Neural cell (in vitro differentiated cells): ENCODE data around the gene PRPF40B. TPM values are rescaled to one million over a fixed set of nuclear protein-coding genes. Genes with fewer than 3 reads are reported as not detected.
"Not testable (repeated sequence)": the region's sequence is repeated elsewhere in the genome, so short reads cannot be mapped to it uniquely, and the experiment has no call there.

ENCODE experiments used
- H2AFZ ChIP-seq: fragments of 200-600, 300-800 bp; sonication (generic), shearing (Covaris generic); 2 replicates; pipeline ENCODE4 v1.6.0; 2014; ENCODE audit warnings: low read depth, mild to moderate bottlenecking, antibody characterized with exemption, low read length, moderate library complexity
- H3F3A ChIP-seq: fragments of 200-600 bp; shearing (Covaris generic); 2 replicates; pipeline ENCODE4 v1.6.1; 2016; ENCODE audit warnings: mild to moderate bottlenecking, moderate library complexity, mixed read lengths, antibody characterized with exemption, low read length; ENCODE audit not compliant: insufficient read depth, poor library complexity, severe bottlenecking
- H3K27ac ChIP-seq: fragments of 200-600, 300-800 bp; sonication (generic), shearing (Covaris generic); 2 replicates; pipeline ENCODE4 v1.5.1; 2014; ENCODE audit warnings: mild to moderate bottlenecking, low read length, moderate library complexity
- H3K27me3 ChIP-seq: fragments of 300-800, 200-600 bp; sonication (generic), shearing (Covaris generic); 2 replicates; pipeline ENCODE4 v1.6.0; 2014; ENCODE audit warnings: mild to moderate bottlenecking, low read depth, low read length, moderate library complexity; ENCODE audit not compliant: insufficient read depth
- H3K36me3 ChIP-seq: fragments of 300-800, 200-600 bp; sonication (generic), shearing (Covaris generic); 2 replicates; pipeline ENCODE4 v1.5.1; 2014; ENCODE audit warnings: mild to moderate bottlenecking, antibody characterized with exemption, low read length, moderate library complexity; ENCODE audit not compliant: insufficient read depth
- H3K4me2 ChIP-seq: fragments of 300-800, 200-600 bp; sonication (generic), shearing (Covaris generic); 2 replicates; pipeline ENCODE4 v1.6.0; 2014; ENCODE audit warnings: mild to moderate bottlenecking, low read length
- H3K4me3 ChIP-seq: fragments of 300-800, 200-600 bp; sonication (generic), shearing (Covaris generic); 2 replicates; pipeline ENCODE4 v1.5.1; 2014; ENCODE audit warnings: mild to moderate bottlenecking, low read length, moderate library complexity
- H3K79me2 ChIP-seq: fragments of 200-600 bp; shearing (Covaris generic); replicated peaks from 2 replicates; pipeline ENCODE4 v1.6.0; 2014; ENCODE audit warnings: mild to moderate bottlenecking, low read length, moderate library complexity; ENCODE audit not compliant: insufficient read depth
- H3K9ac ChIP-seq: fragments of 300-800, 200-600 bp; sonication (generic), shearing (Covaris generic); 2 replicates; pipeline ENCODE4 v1.6.1; 2016; ENCODE audit warnings: mild to moderate bottlenecking, low read length, mixed read lengths
- H3K9me2 ChIP-seq: fragments of 200-600 bp; shearing (Covaris generic); 2 replicates; pipeline ENCODE4 v1.6.1; 2016; ENCODE audit warnings: mild to moderate bottlenecking, low read length, mixed read lengths; ENCODE audit not compliant: insufficient read depth
- H3K9me3 ChIP-seq: fragments of 200-600, 300-800 bp; sonication (generic), shearing (Covaris generic); 2 replicates; pipeline ENCODE4 v1.6.1; 2016; ENCODE audit warnings: mild to moderate bottlenecking, mixed run types, low read length, moderate library complexity, mixed read lengths
- H4K20me1 ChIP-seq: fragments of 200-600 bp; shearing (Covaris generic); 2 replicates; pipeline ENCODE4 v1.6.1; 2016; ENCODE audit warnings: mild to moderate bottlenecking, mixed run types; ENCODE audit not compliant: insufficient read depth
- EP300 ChIP-seq: fragments of 450-650 bp; conservative IDR thresholded peaks from 2 replicates; pipeline ENCODE4 v1.6.1; 2014; ENCODE audit warnings: antibody characterized with exemption, mild to moderate bottlenecking, moderate library complexity; ENCODE audit not compliant: poor library complexity, severe bottlenecking
- EZH2 ChIP-seq: fragments of 200-600, 300-800 bp; shearing (Covaris generic), sonication (generic); IDR thresholded peaks from 2 replicates; pipeline ENCODE4 v1.6.1; 2014; ENCODE audit warnings: antibody characterized with exemption, low read length, borderline replicate concordance, mild to moderate bottlenecking; ENCODE audit not compliant: insufficient read depth, poor library complexity, severe bottlenecking
- MXI1 ChIP-seq: fragments of 450-650 bp; conservative IDR thresholded peaks from 2 replicates; pipeline ENCODE4 v1.6.1; 2014; ENCODE audit warnings: antibody characterized with exemption, mild to moderate bottlenecking; ENCODE audit not compliant: poor library complexity, severe bottlenecking
- POLR2AphosphoS5 ChIP-seq: IDR thresholded peaks from 2 replicates; pipeline ENCODE4 v1.6.1; 2012
- RAD21 ChIP-seq: fragments of 450-650 bp; conservative IDR thresholded peaks from 2 replicates; pipeline ENCODE4 v1.6.1; 2014; ENCODE audit warnings: antibody characterized with exemption, mild to moderate bottlenecking, moderate library complexity
- REST ChIP-seq: IDR thresholded peaks from 2 replicates; pipeline ENCODE4 v1.6.1; 2012; ENCODE audit warnings: borderline replicate concordance
- SMC3 ChIP-seq: fragments of 450-650 bp; conservative IDR thresholded peaks from 2 replicates; pipeline ENCODE4 v1.6.1; 2014; ENCODE audit warnings: antibody characterized with exemption, mild to moderate bottlenecking, moderate library complexity; ENCODE audit not compliant: poor library complexity
- TAF1 ChIP-seq: IDR thresholded peaks from 2 replicates; pipeline ENCODE4 v1.6.1; 2012; ENCODE audit warnings: low read depth
- polyA plus RNA-seq: library from polyadenylated mRNA; depleted of rRNA; stranded (reverse); fragments of >200 nt; gene quantifications from 2 replicates; pipeline ENCODE4 v1.2.3, GENCODE V29; 2014
- TF ChIP-seq, protein P1 (sequence below): fragments of 450-650 bp; IDR thresholded peaks from 2 replicates; pipeline ENCODE4 v1.5.1; 2014; ENCODE audit warnings: antibody characterized with exemption, mild to moderate bottlenecking, moderate library complexity; ENCODE audit not compliant: poor library complexity, severe bottlenecking

The PRPF40B gene
- polyA plus RNA-seq, 1 donor from 2014 or later, result 42.0 TPM

DNA sequence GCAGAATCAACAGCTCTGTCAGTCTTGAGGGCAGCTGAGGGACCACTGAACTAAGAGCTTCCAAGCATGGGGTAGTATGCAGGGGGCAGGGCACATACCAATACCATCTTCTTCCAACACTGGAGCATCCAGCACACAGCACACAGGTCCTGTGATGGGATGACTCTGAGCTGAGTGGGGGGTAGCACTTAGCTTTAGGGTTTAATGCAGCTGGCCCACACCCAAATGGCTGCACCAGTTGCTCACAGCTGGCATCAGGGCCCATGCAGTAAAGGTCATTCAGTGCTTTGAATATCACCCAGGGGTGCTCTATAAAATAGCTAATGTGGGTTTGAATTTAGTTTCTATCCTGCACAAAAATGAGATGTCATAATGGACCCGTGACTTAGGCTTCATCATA lies 19.6 kb upstream of the PRPF40B start:
- no peaks in the 10 kb centered on the region for H3K9me2 ChIP-seq
- no peaks in the 10 kb centered on the region for H3K27me3 ChIP-seq
- no peaks in the 10 kb centered on the region for H3K36me3 ChIP-seq
- H3K9me3 ChIP-seq, result no peaks in the 10 kb centered on the region
- no peak overlapping the region for H3K9ac ChIP-seq
- no peaks in the 10 kb centered on the region for H3K79me2 ChIP-seq
- no peak for TF ChIP-seq TAF1
- TF ChIP-seq RAD21, result no peak
- TF ChIP-seq, protein P1, sequence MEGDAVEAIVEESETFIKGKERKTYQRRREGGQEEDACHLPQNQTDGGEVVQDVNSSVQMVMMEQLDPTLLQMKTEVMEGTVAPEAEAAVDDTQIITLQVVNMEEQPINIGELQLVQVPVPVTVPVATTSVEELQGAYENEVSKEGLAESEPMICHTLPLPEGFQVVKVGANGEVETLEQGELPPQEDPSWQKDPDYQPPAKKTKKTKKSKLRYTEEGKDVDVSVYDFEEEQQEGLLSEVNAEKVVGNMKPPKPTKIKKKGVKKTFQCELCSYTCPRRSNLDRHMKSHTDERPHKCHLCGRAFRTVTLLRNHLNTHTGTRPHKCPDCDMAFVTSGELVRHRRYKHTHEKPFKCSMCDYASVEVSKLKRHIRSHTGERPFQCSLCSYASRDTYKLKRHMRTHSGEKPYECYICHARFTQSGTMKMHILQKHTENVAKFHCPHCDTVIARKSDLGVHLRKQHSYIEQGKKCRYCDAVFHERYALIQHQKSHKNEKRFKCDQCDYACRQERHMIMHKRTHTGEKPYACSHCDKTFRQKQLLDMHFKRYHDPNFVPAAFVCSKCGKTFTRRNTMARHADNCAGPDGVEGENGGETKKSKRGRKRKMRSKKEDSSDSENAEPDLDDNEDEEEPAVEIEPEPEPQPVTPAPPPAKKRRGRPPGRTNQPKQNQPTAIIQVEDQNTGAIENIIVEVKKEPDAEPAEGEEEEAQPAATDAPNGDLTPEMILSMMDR, result no peak
- TF ChIP-seq POLR2AphosphoS5, result no peak
- TF ChIP-seq SMC3, result no peak
- TF ChIP-seq MXI1, result no peak
- no peak for TF ChIP-seq REST
- no peak for TF ChIP-seq EP300
- no peak for TF ChIP-seq EZH2
- no peak overlapping the region for H3K4me3 ChIP-seq
- H3F3A ChIP-seq, result no peaks in the 10 kb centered on the region
- H3K27ac ChIP-seq, result no peak overlapping the region
- no peak overlapping the region for H3K4me2 ChIP-seq
- no peak overlapping the region for H2AFZ ChIP-seq
- no peaks in the 10 kb centered on the region for H4K20me1 ChIP-seq

DNA sequence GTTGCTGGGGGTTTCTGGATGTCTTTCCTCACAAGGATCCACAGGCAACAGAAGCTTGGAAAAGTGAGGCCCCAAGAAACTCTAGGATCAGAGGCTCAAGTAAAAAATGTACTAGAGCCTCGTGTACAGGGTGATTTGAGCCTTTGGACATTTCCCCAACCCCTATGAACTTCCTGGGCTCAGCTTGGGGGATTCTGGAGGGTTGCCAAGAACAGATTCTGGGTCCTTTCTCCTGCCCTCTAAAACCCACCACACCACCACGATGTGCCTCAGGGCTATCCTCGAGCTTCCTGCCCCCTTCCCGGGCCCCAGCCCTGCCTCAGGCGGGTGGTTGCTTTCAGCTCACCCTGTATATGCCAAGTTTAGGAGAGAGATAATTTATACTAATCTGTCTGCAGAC lies 18.5 kb upstream of the PRPF40B start:
- no peaks in the 10 kb centered on the region for H3F3A ChIP-seq
- no peaks in the 10 kb centered on the region for H3K9me3 ChIP-seq
- TF ChIP-seq RAD21 (no peak), REST (no peak), SMC3 (no peak)
- no peak overlapping the region for H2AFZ ChIP-seq
- H3K4me3 ChIP-seq, result no peak overlapping the region
- H3K27ac ChIP-seq, result no peak overlapping the region
- no peak overlapping the region for H3K4me2 ChIP-seq
- H3K27me3 ChIP-seq, result no peaks in the 10 kb centered on the region
- no peaks in the 10 kb centered on the region for H4K20me1 ChIP-seq
- no peaks in the 10 kb centered on the region for H3K9me2 ChIP-seq
- no peaks in the 10 kb centered on the region for H3K36me3 ChIP-seq
- H3K9ac ChIP-seq, result no peak overlapping the region
- no peaks in the 10 kb centered on the region for H3K79me2 ChIP-seq

GRCh38 chr12:49605539-49605938 lies 17.8 kb upstream of the PRPF40B start, which contains the start of gene FAM186B:
FAM186B (minus strand) TSS chr12:49605639; CDS start chr12:49605477, 162 bp downstream.
- not testable (repeated sequence) for H3K9ac ChIP-seq, H3K4me2 ChIP-seq, H3K27me3 ChIP-seq, H4K20me1 ChIP-seq, H2AFZ ChIP-seq, H3K27ac ChIP-seq, H3K36me3 ChIP-seq, H3K9me3 ChIP-seq, H3K79me2 ChIP-seq, H3K4me3 ChIP-seq, H3F3A ChIP-seq, H3K9me2 ChIP-seq
